Measurements from ENCODE around the gene GSAP. TPM values are rescaled to one million over a fixed set of nuclear protein-coding genes. Genes with fewer than 3 reads are reported as not detected.

GSAP gene
- total and polyA plus RNA-seq, 7 donors: 1.3 to 4.2 (median 2.0) TPM

DNA sequence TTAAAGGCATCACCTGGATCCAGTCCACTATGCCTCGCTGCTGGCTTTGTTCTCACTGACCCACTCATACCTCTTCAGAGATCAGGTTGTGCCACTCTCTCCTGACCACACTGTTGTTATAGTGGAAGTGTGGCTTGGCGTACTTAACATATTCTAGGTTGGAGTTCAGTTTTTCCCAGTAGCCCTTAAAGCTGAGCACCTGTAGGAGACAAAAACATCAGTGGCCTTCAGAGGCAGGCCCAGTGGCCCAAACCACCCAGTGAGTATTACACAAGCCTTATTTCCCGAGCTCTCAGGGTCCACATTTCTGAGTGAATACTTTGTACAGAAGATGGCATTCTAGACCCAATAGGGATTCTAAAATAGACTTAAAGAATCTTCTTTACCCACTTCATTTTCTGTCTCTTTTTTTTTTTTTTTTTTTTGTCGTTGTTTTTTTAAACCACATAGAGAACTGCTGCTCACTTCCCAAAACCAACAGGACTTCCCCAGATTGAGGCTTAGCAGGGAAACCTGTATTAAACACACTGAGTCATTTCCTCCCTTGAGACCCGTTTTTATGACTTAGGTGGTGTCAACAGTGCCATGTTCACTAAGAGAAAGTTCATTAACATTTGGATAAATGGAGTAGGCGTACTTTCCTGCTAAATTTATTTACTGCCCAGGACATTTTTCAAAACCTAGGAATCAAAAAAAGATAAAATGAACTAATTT lies 85.8 kb downstream of the GSAP start:
- 63 to 76% (median 72%) methylated on average over 6 of the region's 6 CpGs for WGBS, 3 donors
- H3K27ac ChIP-seq: peak overlapping the region; percentile 11
- ATAC-seq: no peak

DNA sequence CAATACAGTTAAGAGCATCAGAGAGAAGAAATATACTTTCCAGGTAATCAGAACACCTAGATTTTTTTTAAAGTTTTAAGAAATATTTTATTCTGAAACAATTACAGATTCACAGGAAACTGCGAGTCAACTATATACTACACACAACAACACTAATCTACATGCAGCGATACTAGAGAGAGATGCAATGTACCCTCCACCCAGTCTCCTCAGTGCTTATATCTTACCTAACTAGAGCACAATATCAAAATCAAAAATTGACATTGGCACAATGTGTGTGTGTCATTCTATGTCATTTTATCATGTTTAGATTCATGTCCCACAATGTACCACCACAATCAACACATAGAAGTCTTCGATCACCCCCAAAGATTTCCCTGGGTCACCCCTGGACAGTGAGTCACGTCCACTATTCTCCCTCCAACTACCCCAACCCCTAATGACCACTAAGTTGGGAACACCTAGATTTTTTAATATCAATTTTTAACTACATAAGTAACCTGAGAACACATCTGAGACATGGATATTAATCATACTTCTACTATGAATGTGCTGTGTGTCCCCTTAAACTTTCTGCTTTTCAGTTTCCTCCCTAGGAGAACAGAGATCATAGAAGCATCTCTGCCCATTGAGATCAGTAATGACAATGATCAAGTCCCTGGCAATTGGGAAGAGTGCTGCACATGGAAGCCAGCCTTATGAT lies 86.5 kb downstream of the GSAP start:
- peaks cover 9% of the 10 kb centered on the region for H3K4me1 ChIP-seq
- peak overlapping the region; percentile 11 for H3K27ac ChIP-seq
- DNase-seq: no peak
- ATAC-seq: no peak
- TF ChIP-seq, protein P1, sequence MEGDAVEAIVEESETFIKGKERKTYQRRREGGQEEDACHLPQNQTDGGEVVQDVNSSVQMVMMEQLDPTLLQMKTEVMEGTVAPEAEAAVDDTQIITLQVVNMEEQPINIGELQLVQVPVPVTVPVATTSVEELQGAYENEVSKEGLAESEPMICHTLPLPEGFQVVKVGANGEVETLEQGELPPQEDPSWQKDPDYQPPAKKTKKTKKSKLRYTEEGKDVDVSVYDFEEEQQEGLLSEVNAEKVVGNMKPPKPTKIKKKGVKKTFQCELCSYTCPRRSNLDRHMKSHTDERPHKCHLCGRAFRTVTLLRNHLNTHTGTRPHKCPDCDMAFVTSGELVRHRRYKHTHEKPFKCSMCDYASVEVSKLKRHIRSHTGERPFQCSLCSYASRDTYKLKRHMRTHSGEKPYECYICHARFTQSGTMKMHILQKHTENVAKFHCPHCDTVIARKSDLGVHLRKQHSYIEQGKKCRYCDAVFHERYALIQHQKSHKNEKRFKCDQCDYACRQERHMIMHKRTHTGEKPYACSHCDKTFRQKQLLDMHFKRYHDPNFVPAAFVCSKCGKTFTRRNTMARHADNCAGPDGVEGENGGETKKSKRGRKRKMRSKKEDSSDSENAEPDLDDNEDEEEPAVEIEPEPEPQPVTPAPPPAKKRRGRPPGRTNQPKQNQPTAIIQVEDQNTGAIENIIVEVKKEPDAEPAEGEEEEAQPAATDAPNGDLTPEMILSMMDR (IDR thresholded peaks at IDR 0.05): no peak
- no peaks in the 10 kb centered on the region for H3K9me3 ChIP-seq
- intact Hi-C loops (cut with DNase I): loop anchor here in 1 of 2 donors (10.0 kb wide), 1 partner anchor 205 kb away; the partner anchor contains the start of gene CCDC146
- WGBS, 3 donors: 94 to 96% (median 95%) methylated on average over 4 of the region's 4 CpGs
- no peak overlapping the region for H3K4me3 ChIP-seq
- no peaks in the 10 kb centered on the region for H3K27me3 ChIP-seq (ENCODE audit: insufficient read depth in 3 of 3, low read length in 2 of 3)
- H3K36me3 ChIP-seq (ENCODE audit: insufficient read depth in 1 of 2, low read depth in 1 of 2): peaks cover 0 to 6% of the 10 kb centered on the region in 2 donors

More for the DNA sequence above, 85.8 kb downstream of the GSAP start:
- peaks cover 0 to 6% of the 10 kb centered on the region in 2 donors for H3K36me3 ChIP-seq (ENCODE audit: insufficient read depth in 1 of 2, low read depth in 1 of 2)
- H3K4me1 ChIP-seq: peaks cover 9% of the 10 kb centered on the region
- no peaks in the 10 kb centered on the region for H3K27me3 ChIP-seq (ENCODE audit: insufficient read depth in 3 of 3, low read length in 2 of 3)
- intact Hi-C loops (cut with DNase I): loop anchor here in 1 of 2 donors (10.0 kb wide), 1 partner anchor 206 kb away; the partner anchor contains the start of gene CCDC146
- H3K4me3 ChIP-seq: no peak overlapping the region
- H3K9me3 ChIP-seq: no peaks in the 10 kb centered on the region
- TF ChIP-seq, protein P1 (IDR thresholded peaks at IDR 0.05): no peak
- no peak for DNase-seq

DNA sequence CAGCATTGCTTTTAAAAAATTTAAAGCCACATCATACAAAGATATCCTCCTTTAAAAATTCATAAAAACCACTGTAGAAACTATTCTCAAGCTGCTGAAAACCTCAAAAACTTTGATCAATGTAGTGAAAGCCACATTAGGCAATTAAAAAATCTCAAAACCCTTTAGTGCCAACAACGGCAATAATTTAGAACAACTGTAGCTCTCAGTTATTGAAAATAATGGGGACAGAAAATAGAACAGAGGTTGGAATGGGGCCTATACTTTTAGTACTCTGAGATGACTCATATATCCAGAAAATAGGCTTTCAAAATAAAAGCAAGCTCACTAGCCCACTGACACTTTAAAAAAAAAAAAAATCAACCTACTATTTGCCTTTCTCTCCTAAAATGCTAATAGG lies 87.5 kb downstream of the GSAP start:
- TF ChIP-seq, protein P1 (IDR thresholded peaks at IDR 0.05): no peak

DNA sequence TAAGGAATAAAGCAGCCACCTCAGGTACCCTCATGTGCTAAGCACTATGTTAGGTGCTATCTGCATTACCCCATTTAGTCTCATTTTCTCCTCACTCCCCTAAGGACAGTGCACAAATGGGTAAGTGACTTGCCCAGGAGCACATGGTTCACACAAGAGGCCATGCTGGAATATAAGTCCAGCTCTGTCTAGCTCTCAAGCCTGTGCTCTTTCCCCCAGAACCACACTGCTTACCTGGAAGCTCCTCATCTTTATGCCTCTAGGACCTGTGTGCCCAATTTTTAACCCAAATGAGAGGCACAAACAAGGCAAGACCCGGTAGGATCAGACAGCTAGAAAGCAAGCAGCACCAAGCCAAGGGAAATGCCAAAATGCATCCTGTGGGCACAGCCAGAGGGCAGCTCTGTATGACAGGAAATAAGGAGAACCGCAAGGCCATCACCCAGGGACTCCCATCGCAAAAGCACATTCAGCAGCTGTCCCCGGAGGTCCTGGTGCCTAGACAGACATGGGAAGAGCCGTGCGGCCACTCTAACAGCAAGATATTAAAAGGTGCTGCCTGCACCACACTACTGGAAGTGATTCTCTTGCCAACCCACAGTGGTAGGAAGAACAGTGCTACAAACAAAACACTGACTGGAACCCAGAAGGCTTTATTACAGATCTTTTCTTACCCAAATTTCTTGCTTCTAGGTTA lies 88.1 kb downstream of the GSAP start:
- peak in 2 of 4 donors; percentile 18 to 29 for ATAC-seq

More for the DNA sequence above, 87.5 kb downstream of the GSAP start:
- H3K27me3 ChIP-seq (ENCODE audit: insufficient read depth in 3 of 3, low read length in 2 of 3): no peaks in the 10 kb centered on the region
- DNase-seq (no peak), ATAC-seq (peak in 2 of 4 donors; percentile 37 to 38)
- peaks cover 9% of the 10 kb centered on the region for H3K4me1 ChIP-seq
- H3K36me3 ChIP-seq (ENCODE audit: insufficient read depth in 1 of 2, low read depth in 1 of 2): peaks cover 0 to 6% of the 10 kb centered on the region in 2 donors
- H3K27ac ChIP-seq: no peak overlapping the region
- H3K4me3 ChIP-seq: no peak overlapping the region
- intact Hi-C loops (cut with DNase I): no loop called here
- H3K9me3 ChIP-seq: no peaks in the 10 kb centered on the region
- 12 to 24% (median 14%) methylated on average over 1 of the region's 1 CpG for WGBS, 3 donors

More for the DNA sequence above, 88.1 kb downstream of the GSAP start:
- intact Hi-C loops (cut with DNase I): no loop called here
- no peak for DNase-seq
- H3K36me3 ChIP-seq (ENCODE audit: insufficient read depth in 1 of 2, low read depth in 1 of 2): peaks cover 0 to 6% of the 10 kb centered on the region in 2 donors
- peaks cover 9% of the 10 kb centered on the region for H3K4me1 ChIP-seq
- no peaks in the 10 kb centered on the region for H3K9me3 ChIP-seq
- TF ChIP-seq, protein P1 (IDR thresholded peaks at IDR 0.05): no peak
- H3K4me3 ChIP-seq: no peak overlapping the region
- H3K27ac ChIP-seq: no peak overlapping the region
- H3K27me3 ChIP-seq (ENCODE audit: insufficient read depth in 3 of 3, low read length in 2 of 3): no peaks in the 10 kb centered on the region
- 26 to 42% (median 30%) methylated on average over 6 of the region's 6 CpGs for WGBS, 3 donors
